Measurements from ENCODE around the gene ANKK1. TPM values are rescaled to one million over a fixed set of nuclear protein-coding genes. Genes with fewer than 3 reads are reported as not detected.

Gene ANKK1, protein sequence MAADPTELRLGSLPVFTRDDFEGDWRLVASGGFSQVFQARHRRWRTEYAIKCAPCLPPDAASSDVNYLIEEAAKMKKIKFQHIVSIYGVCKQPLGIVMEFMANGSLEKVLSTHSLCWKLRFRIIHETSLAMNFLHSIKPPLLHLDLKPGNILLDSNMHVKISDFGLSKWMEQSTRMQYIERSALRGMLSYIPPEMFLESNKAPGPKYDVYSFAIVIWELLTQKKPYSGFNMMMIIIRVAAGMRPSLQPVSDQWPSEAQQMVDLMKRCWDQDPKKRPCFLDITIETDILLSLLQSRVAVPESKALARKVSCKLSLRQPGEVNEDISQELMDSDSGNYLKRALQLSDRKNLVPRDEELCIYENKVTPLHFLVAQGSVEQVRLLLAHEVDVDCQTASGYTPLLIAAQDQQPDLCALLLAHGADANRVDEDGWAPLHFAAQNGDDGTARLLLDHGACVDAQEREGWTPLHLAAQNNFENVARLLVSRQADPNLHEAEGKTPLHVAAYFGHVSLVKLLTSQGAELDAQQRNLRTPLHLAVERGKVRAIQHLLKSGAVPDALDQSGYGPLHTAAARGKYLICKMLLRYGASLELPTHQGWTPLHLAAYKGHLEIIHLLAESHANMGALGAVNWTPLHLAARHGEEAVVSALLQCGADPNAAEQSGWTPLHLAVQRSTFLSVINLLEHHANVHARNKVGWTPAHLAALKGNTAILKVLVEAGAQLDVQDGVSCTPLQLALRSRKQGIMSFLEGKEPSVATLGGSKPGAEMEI
- 0.18 TPM for total RNA-seq (ENCODE audit: unreplicated experiment)
- long read RNA-seq: 0 reads

DNA sequence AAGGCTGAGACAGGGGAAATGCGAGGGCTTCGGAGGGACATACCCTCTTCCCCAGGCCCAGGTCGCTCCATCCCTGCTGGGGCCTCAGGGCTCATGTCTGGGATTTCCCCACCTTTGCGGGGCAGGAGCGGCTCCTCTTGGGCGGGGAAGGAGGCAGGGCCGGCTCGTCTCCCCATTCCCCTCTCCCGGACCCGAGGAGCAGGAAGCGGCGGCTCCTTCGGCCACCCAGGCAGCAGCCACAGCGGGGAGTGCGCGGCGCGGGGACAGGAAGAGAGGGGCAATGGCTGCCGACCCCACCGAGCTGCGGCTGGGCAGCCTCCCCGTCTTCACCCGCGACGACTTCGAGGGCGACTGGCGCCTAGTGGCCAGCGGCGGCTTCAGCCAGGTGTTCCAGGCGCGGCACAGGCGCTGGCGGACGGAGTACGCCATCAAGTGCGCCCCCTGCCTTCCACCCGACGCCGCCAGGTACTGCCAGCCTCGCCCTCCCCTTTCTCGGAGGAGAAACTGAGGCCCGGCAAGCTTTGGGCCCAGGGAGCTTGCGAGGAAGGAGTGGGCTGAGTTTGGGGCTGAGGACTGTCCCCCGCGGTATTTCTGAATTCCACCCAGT is at the start of gene ANKK1:
Gene ANKK1, plus strand, starts transcription at position 175 of the 607 bp plus-strand sequence. Its CDS starts 106 bp downstream, at position 281.
- peaks cover 1% of the 10 kb centered on the region for H3K27me3 Mint-ChIP-seq (ENCODE audit: unreplicated experiment)
- DNase-seq (ENCODE audit: low spot score): peak; percentile 37
- no peak within 1 kb of the TSS for H3K4me3 Mint-ChIP-seq (ENCODE audit: unreplicated experiment)
- TF ChIP-seq, protein P1, sequence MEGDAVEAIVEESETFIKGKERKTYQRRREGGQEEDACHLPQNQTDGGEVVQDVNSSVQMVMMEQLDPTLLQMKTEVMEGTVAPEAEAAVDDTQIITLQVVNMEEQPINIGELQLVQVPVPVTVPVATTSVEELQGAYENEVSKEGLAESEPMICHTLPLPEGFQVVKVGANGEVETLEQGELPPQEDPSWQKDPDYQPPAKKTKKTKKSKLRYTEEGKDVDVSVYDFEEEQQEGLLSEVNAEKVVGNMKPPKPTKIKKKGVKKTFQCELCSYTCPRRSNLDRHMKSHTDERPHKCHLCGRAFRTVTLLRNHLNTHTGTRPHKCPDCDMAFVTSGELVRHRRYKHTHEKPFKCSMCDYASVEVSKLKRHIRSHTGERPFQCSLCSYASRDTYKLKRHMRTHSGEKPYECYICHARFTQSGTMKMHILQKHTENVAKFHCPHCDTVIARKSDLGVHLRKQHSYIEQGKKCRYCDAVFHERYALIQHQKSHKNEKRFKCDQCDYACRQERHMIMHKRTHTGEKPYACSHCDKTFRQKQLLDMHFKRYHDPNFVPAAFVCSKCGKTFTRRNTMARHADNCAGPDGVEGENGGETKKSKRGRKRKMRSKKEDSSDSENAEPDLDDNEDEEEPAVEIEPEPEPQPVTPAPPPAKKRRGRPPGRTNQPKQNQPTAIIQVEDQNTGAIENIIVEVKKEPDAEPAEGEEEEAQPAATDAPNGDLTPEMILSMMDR (IDR thresholded peaks at IDR 0.05; ENCODE audit: unreplicated experiment): no peak
- H3K27ac Mint-ChIP-seq (ENCODE audit: unreplicated experiment): no peak within 1 kb of the TSS
- no peaks in the 10 kb centered on the region for H3K36me3 Mint-ChIP-seq (ENCODE audit: low read depth, unreplicated experiment)
- H3K4me1 Mint-ChIP-seq (ENCODE audit: unreplicated experiment): peaks cover 19% of the 10 kb centered on the region
- H3K9me3 Mint-ChIP-seq (ENCODE audit: unreplicated experiment): no peaks in the 10 kb centered on the region

- TF ChIP-seq, protein P1 (IDR thresholded peaks at IDR 0.05; ENCODE audit: unreplicated experiment): no peak
- Mint-ChIP-seq H3K27ac (ENCODE audit: unreplicated experiment) (no peak overlapping the region), H3K36me3 (ENCODE audit: low read depth, unreplicated experiment) (no peaks in the 10 kb centered on the region), H3K4me3 (ENCODE audit: unreplicated experiment) (no peak overlapping the region), H3K9me3 (ENCODE audit: unreplicated experiment) (no peaks in the 10 kb centered on the region), H3K27me3 (ENCODE audit: unreplicated experiment) (no peaks in the 10 kb centered on the region), H3K4me1 (ENCODE audit: unreplicated experiment) (peaks cover 3% of the 10 kb centered on the region)
- peak; percentile 31 for DNase-seq (ENCODE audit: low spot score)
Observed at GRCh38 chr11:113338730-113339129, 48.8 kb upstream of the ANKK1 start.

- Mint-ChIP-seq H3K36me3 (ENCODE audit: low read depth, unreplicated experiment) (no peaks in the 10 kb centered on the region), H3K9me3 (ENCODE audit: unreplicated experiment) (no peaks in the 10 kb centered on the region), H3K27me3 (ENCODE audit: unreplicated experiment) (no peaks in the 10 kb centered on the region), H3K27ac (ENCODE audit: unreplicated experiment) (no peak overlapping the region), H3K4me1 (ENCODE audit: unreplicated experiment) (peaks cover 3% of the 10 kb centered on the region), H3K4me3 (ENCODE audit: unreplicated experiment) (no peak overlapping the region)
- TF ChIP-seq, protein P1 (IDR thresholded peaks at IDR 0.05; ENCODE audit: unreplicated experiment): no peak
- no peak for DNase-seq (ENCODE audit: low spot score)
Observed at GRCh38 chr11:113339929-113340589, 47.5 kb upstream of the ANKK1 start.

DNA sequence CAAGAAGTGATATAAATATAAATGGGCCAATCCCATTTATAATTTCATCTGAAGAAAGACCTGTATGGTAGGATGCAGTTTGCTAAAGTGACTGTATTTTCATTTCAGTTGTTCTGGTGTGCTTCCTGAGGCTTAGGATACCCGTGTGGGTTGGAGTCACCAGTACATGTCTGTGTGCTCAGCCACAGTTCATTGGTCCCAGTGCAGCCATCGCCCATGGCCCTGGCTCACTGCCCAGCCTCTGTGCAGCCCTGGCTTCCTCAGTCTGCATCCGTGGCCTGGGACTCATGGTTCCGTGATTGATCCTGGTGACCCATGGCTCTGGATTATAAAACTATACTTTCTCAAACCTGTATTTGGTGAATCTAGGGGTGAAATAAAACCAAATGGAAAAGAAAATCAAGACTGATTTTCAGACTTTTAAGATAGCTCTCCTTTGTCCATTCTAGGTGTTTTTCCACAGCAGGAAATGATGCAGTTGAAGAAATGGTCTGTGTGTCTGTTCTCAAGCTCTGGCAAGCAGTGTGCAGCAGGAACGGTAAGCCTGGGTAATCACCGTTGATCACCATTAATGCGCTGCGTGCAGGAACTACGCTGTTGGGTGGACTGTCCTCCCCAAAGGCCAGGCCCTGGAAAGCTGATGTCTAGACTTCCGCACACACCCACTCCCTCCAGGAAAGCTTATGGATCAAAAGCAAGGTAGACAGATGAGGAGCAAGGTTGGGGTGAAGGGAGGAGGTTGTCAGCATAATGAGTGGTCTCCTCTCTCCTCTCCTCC is 46.0 kb upstream of the ANKK1 start:
- H3K9me3 Mint-ChIP-seq (ENCODE audit: unreplicated experiment): no peaks in the 10 kb centered on the region
- H3K27ac Mint-ChIP-seq (ENCODE audit: unreplicated experiment): no peak overlapping the region
- no peak overlapping the region for H3K4me3 Mint-ChIP-seq (ENCODE audit: unreplicated experiment)
- H3K27me3 Mint-ChIP-seq (ENCODE audit: unreplicated experiment): no peaks in the 10 kb centered on the region
- no peak for DNase-seq (ENCODE audit: low spot score)
- TF ChIP-seq, protein P1 (IDR thresholded peaks at IDR 0.05; ENCODE audit: unreplicated experiment): no peak
- no peaks in the 10 kb centered on the region for H3K36me3 Mint-ChIP-seq (ENCODE audit: low read depth, unreplicated experiment)
- H3K4me1 Mint-ChIP-seq (ENCODE audit: unreplicated experiment): peaks cover 3% of the 10 kb centered on the region
